ENCODE data around the gene SMU1.
"Not testable (repeated sequence)": the region's sequence is repeated elsewhere in the genome, so short reads cannot be mapped to it uniquely, and the experiment has no call there.

Gene SMU1

DNA sequence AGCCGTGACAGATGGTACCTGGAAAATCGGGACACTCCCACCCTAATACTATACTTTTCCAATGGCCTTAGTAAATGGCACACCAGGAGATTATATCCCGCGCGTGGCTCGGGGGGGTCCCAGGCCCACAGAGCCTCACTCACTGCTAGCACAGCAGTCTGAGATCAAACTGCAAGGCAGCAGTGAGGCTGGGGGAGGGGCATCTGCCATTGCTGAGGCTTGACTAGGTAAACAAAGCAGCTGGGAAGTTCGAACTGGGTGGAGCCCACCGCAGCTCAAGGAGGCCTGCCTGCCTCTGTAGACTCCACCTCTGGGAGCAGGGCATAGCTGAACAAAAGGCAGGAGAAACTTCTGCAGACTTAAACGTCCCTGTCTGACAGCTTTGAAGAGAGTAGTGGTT, 9.2 kb upstream of the SMU1 start:
- not testable (repeated sequence) for H3K27me3 Mint-ChIP-seq, ATAC-seq, H3K4me3 Mint-ChIP-seq, H3K9me3 Mint-ChIP-seq, H3K4me1 Mint-ChIP-seq, H3K27ac Mint-ChIP-seq, DNase-seq

- Mint-ChIP-seq H3K9me3 (no peaks in the 10 kb centered on the region), H3K4me3 (peak overlapping the region; percentile 64 to 68), H3K4me1 (peaks cover 13% of the 10 kb centered on the region), H3K27ac (peak overlapping the region; percentile 78 to 82), H3K27me3 (no peaks in the 10 kb centered on the region)
- no peak for DNase-seq
- ATAC-seq: peak; percentile 37
These were observed 6.3 kb upstream of the SMU1 start for GRCh38 chr9:33082538-33083326.

DNA sequence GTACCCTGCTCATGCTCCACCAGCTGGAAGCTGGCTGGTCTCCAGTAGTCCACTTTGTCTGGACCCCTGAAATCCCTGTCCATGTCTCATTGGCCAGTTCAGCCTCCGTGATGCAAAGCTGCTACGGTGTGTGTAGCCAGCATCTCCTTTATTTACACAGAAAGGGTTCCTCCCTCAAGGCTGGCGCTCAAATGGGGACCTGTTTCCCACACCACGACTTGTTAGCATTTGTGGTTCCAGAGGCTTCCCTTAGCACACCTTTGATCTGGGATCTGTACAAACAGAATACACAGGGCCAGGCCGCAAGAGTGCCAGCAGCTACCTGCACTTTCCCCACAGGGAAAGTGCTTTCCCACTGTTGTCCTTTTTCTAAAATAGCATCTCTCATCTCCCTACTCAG, 5.7 kb upstream of the SMU1 start:
- H3K27ac Mint-ChIP-seq: peak overlapping the region; percentile 30 to 78

GRCh38 chr9:33081128-33081851, 4.8 kb upstream of the SMU1 start:
- no peaks in the 10 kb centered on the region for H3K27me3 Mint-ChIP-seq
- no peak overlapping the region for H3K27ac Mint-ChIP-seq
- no peaks in the 10 kb centered on the region for H3K9me3 Mint-ChIP-seq
- peak; percentile 57 to 76 for DNase-seq
- peaks cover 23% of the 10 kb centered on the region for H3K4me1 Mint-ChIP-seq
- ATAC-seq: peak; percentile 71
- no peak overlapping the region for H3K4me3 Mint-ChIP-seq

More for the DNA sequence above, 5.7 kb upstream of the SMU1 start:
- ATAC-seq (no peak), DNase-seq (no peak)
- Mint-ChIP-seq H3K4me3 (peak overlapping the region; percentile 64 to 68), H3K9me3 (no peaks in the 10 kb centered on the region), H3K27me3 (no peaks in the 10 kb centered on the region), H3K4me1 (peaks cover 15% of the 10 kb centered on the region)

DNA sequence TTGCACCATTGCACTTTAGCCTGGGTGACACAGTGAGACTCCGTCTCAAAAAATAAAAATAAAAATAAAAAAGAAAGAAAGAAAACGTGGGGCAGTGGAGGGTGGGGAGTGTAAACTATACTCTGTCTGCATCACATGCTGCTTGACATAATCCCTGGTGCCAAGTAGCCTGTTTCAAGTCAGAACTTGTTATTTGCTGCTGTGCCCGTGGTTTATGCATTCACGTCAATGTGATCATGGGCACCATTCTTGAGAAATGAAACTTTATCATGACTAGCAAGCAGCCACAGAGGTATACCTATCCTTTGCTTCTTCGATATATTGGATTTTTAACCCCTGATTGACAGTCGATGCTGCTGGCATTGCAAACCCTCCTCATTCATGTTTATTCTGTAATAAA, 4.1 kb upstream of the SMU1 start:
- ATAC-seq: peak; percentile 21
- no peaks in the 10 kb centered on the region for H3K27me3 Mint-ChIP-seq

DNA sequence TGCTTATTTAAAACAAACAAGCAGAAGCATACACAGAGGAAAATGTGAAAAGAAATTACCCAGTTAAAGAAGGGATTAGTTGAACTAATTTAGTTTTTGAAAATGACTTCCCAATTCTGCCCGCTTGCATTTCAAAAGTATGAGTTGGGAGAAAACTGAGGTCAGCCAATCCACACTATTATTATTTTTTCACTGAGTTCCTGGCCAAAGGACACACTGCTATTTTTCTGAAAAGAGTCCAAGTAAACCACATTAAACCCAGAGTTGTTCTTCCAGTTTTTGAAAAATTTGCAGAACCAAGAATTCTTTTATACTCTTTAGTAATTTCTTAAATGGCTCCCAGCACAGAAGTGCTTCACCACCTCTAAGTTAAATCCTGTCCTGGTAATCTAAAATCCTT, 7.5 kb downstream of the SMU1 start:
- no peak overlapping the region for H3K27ac Mint-ChIP-seq
- H3K9me3 Mint-ChIP-seq: no peaks in the 10 kb centered on the region
- H3K4me1 Mint-ChIP-seq: peaks cover 44% of the 10 kb centered on the region
- DNase-seq: no peak
- H3K4me3 Mint-ChIP-seq: no peak overlapping the region
- ATAC-seq: no peak
- no peaks in the 10 kb centered on the region for H3K27me3 Mint-ChIP-seq

More for the DNA sequence above, 4.1 kb upstream of the SMU1 start:
- peak overlapping the region in 1 of 2 donors; percentile 89 for H3K27ac Mint-ChIP-seq
- peaks cover 29% of the 10 kb centered on the region for H3K4me1 Mint-ChIP-seq
- no peak overlapping the region for H3K4me3 Mint-ChIP-seq
- DNase-seq: peak in 1 of 2 donors; percentile 48
- no peaks in the 10 kb centered on the region for H3K9me3 Mint-ChIP-seq

DNA sequence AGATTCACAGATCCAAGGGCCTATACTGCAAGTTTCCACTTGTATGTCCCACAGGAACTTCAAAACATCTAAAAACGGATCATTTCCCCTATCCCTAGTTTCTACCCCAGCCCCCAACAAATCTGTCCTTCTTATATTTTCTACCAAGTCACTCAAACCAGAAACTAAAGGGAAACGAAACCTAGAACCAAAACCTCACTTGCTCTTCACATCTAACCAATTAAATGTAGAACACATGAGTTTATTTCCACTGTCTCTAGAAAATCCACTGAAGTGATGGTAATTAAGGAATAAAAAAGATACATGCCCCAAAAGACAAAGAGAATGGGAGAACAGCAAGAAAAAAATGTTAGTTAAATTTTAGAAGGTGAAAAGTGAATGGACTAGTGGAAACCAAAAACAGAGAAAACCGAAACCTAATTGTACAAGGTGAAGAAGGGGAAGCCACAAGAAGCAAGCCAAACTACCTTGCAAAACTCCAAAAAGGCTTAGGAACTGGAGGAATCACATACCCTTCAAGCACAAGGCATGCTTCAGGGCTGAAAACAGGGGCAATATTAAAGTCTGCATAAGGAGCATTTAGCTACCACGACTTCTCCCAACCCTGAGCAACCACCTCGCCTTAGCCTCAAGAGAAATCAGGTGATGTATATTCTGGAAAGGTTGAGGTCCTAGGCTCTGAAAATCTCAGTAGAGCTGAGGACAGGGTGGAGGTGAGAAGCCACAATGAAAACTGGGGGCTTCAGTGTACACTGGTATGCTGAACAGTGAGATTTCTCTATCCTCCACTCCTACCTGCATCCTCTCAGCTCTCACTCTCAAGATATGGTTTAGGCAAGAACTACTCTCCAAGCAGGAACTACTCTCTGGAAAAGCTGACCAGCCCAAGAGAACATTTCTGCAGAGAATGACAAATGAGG, 11.1 kb downstream of the SMU1 start:
- ATAC-seq (peak; percentile 18), DNase-seq (no peak)
- Mint-ChIP-seq H3K27me3 (no peaks in the 10 kb centered on the region), H3K4me1 (peaks cover 19% of the 10 kb centered on the region), H3K27ac (peak overlapping the region; percentile 9 to 49), H3K4me3 (no peak overlapping the region), H3K9me3 (no peaks in the 10 kb centered on the region)

- Mint-ChIP-seq H3K4me1 (peaks cover 13% of the 10 kb centered on the region), H3K9me3 (no peaks in the 10 kb centered on the region), H3K27me3 (no peaks in the 10 kb centered on the region), H3K27ac (no peak overlapping the region), H3K4me3 (no peak overlapping the region)
- ATAC-seq (no peak), DNase-seq (no peak)
These were observed 25.3 kb downstream of the SMU1 start for GRCh38 chr9:33051144-33051543.

GRCh38 chr9:33049680-33050361, 26.7 kb downstream of the SMU1 start:
- no peak for DNase-seq
- Mint-ChIP-seq H3K27ac (peak overlapping the region in 1 of 2 donors; percentile 49), H3K9me3 (no peaks in the 10 kb centered on the region), H3K27me3 (no peaks in the 10 kb centered on the region), H3K4me1 (peaks cover 17% of the 10 kb centered on the region), H3K4me3 (peak overlapping the region in 1 of 2 donors; percentile 27)
- ATAC-seq: peak; percentile 96

- ATAC-seq (no peak), DNase-seq (no peak)
- H3K4me1 Mint-ChIP-seq: peaks cover 34% of the 10 kb centered on the region
- no peaks in the 10 kb centered on the region for H3K27me3 Mint-ChIP-seq
- H3K27ac Mint-ChIP-seq: no peak overlapping the region
- H3K4me3 Mint-ChIP-seq: no peak overlapping the region
- no peaks in the 10 kb centered on the region for H3K9me3 Mint-ChIP-seq
These were observed 28.4 kb downstream of the SMU1 start for GRCh38 chr9:33048054-33048465.

GRCh38 chr9:33046061-33046460, 30.4 kb downstream of the SMU1 start:
- no peak overlapping the region for H3K4me3 Mint-ChIP-seq
- ATAC-seq: no peak
- H3K27ac Mint-ChIP-seq: no peak overlapping the region
- no peaks in the 10 kb centered on the region for H3K27me3 Mint-ChIP-seq
- no peaks in the 10 kb centered on the region for H3K9me3 Mint-ChIP-seq
- DNase-seq: no peak
- peaks cover 34% of the 10 kb centered on the region for H3K4me1 Mint-ChIP-seq

DNA sequence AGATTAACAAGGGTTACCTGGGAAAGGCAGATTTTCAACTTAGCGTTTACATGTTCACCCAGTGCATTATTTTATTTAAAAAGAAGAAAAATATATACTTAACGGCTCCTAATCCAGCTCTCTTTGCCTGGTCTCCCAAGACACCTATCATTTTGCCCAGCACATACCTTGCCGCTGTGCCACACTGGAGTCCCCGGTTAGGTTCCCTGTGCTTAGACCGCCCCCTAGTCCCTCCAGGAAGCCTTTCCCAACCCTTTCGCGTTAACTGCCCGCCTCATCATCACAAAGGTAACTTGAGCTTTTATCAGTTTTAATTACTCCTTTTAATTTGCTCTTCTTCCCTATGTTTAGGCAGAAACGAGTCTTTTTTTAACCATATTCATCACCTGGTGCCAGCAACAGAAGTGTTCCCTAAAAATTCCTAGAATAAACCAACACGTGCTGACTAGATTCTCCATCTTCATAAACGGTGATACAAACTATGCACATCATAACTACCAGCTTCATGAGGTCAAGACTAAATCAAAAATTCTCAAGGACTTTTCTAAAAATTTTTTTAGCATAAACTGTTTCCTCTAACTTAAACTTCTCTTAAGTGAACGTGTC, 31.7 kb downstream of the SMU1 start:
- peak overlapping the region; percentile 70 to 76 for H3K4me3 Mint-ChIP-seq
- no peak for ATAC-seq

DNA sequence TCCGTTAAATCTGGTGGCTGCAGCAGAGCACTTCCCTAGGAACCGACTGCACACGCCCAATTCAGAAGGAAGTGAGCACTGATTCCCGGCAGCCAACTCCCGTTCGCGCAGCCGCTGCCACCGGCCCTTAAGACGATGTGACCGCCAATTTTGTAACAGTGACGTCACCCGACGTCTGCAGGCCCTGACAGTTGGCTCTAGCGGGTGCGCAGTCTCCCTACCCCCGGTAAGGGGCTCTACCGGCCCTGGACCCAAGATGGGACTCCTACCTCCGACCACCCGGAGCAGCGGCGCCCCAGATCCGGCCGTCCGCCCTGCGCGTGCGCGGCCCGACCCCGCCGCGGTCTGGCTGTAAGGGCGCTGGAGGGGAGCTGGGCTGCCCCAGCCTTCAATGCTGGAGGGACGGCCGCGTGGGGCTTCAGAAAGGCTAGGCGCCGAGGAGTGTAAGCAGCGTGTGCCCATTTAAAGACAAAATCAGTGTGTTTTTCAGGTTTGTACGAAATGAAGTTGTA, 32.3 kb downstream of the SMU1 start:
- no peaks in the 10 kb centered on the region for H3K27me3 Mint-ChIP-seq
- H3K9me3 Mint-ChIP-seq: no peaks in the 10 kb centered on the region
- H3K27ac Mint-ChIP-seq: peak overlapping the region; percentile 86 to 87
- ATAC-seq (peak; percentile 93), DNase-seq (peak; percentile 67 to 71)
- H3K4me3 Mint-ChIP-seq: peak overlapping the region; percentile 70 to 76
- peaks cover 22% of the 10 kb centered on the region for H3K4me1 Mint-ChIP-seq

More for the DNA sequence above, 31.7 kb downstream of the SMU1 start:
- Mint-ChIP-seq H3K4me1 (peaks cover 28% of the 10 kb centered on the region), H3K27me3 (no peaks in the 10 kb centered on the region), H3K27ac (peak overlapping the region; percentile 41 to 87), H3K9me3 (no peaks in the 10 kb centered on the region)
- no peak for DNase-seq

- DNase-seq: no peak
- no peaks in the 10 kb centered on the region for H3K27me3 Mint-ChIP-seq
- peak; percentile 8 for ATAC-seq
- H3K4me1 Mint-ChIP-seq: peaks cover 20% of the 10 kb centered on the region
- peak overlapping the region; percentile 86 to 87 for H3K27ac Mint-ChIP-seq
- H3K9me3 Mint-ChIP-seq: no peaks in the 10 kb centered on the region
- peak overlapping the region; percentile 70 to 76 for H3K4me3 Mint-ChIP-seq
These were observed 32.8 kb downstream of the SMU1 start for GRCh38 chr9:33043671-33044070.

Measured in stimulated activated naive CD8-positive, alpha-beta T cell treated with anti-CD3 and anti-CD28 coated beads, Interleukin-15, amount 100 ng/mL, for 72 hours (primary cell).